IMR-90 (cell line): ENCODE measurements around the gene GMEB1. TPM values are rescaled to one million over a fixed set of nuclear protein-coding genes. Genes with fewer than 3 reads are reported as not detected.

Source experiments
- ATAC-seq: fragments of 200-7000 bp; cut with Tn5 transposase; 2 replicates; pipeline ENCODE4 v1.9.1; 2020; ENCODE audit warnings: low read depth, mild to moderate bottlenecking, moderate library complexity
- BruUV-seq: library from RNA; stranded (reverse); fragments of 400-500 nt; replicated peaks from 2 replicates; lab custom pipeline; 2021; lab: Mats Ljungman, UMichigan
- CTCF ChIA-PET: fragments of 300-600 bp; formaldehyde crosslinking; extraction: SDS; loops from one replicate; lab custom pipeline; 2021; ENCODE audit warnings: antibody characterized with exemption; lab: Yijun Ruan, JAX
- POLR2A ChIA-PET: fragments of 300-600 bp; sonication (Branson Sonifier 250); formaldehyde crosslinking; loops from one replicate; lab custom pipeline; 2022; ENCODE audit warnings: antibody characterized with exemption; ENCODE audit not compliant: unreplicated experiment; lab: Charles Lee
- DNase-seq: peaks from one replicate; pipeline ENCODE4 v3.0.0; 2013
- H2AFZ ChIP-seq: replicated peaks from 2 replicates; pipeline ENCODE3; 2013; ENCODE audit warnings: low read length, mild to moderate bottlenecking; ENCODE audit not compliant: poor library complexity
- H2AK5ac ChIP-seq: 2 replicates; pipeline ENCODE4 v1.6.1; 2013; ENCODE audit warnings: low read depth, low read length, inconsistent platforms
- H2AK9ac ChIP-seq: replicated peaks from 2 replicates; pipeline ENCODE3; 2013; ENCODE audit warnings: mild to moderate bottlenecking, low read depth, low read length, moderate library complexity; ENCODE audit not compliant: poor library complexity
- H2BK120ac ChIP-seq: 2 replicates; pipeline ENCODE4 v1.6.1; 2013; ENCODE audit warnings: low read depth, low read length, inconsistent platforms
- H2BK15ac ChIP-seq: 3 replicates; pipeline ENCODE4 v1.6.1; 2013; ENCODE audit warnings: low read depth, low read length, inconsistent platforms
- H2BK20ac ChIP-seq: 2 replicates; pipeline ENCODE4 v1.6.1; 2013; ENCODE audit warnings: low read depth, mild to moderate bottlenecking, inconsistent platforms, low read length, moderate library complexity
- H2BK5ac ChIP-seq: 2 replicates; pipeline ENCODE4 v1.6.1; 2013; ENCODE audit warnings: mild to moderate bottlenecking, low read depth, low read length, inconsistent platforms; ENCODE audit not compliant: poor library complexity, severe bottlenecking
- H3K14ac ChIP-seq: replicated peaks from 2 replicates; pipeline ENCODE4 v1.6.1; 2013; ENCODE audit warnings: low read depth, low read length, inconsistent platforms
- H3K18ac ChIP-seq: 2 replicates; pipeline ENCODE4 v1.6.1; 2013; ENCODE audit warnings: low read depth, low read length, control low read depth
- H3K23ac ChIP-seq: 2 replicates; pipeline ENCODE4 v1.6.1; 2013; ENCODE audit warnings: low read depth, low read length, inconsistent platforms
- H3K27ac ChIP-seq: 2 replicates; pipeline ENCODE4 v1.5.1; 2013; ENCODE audit warnings: mild to moderate bottlenecking, control low read depth, low read length; ENCODE audit not compliant: insufficient read depth
- H3K27me3 ChIP-seq: 2 replicates; pipeline ENCODE4 v1.6.1; 2013; ENCODE audit warnings: low read length; ENCODE audit not compliant: control insufficient read depth, insufficient read depth
- H3K36me3 ChIP-seq: 2 replicates; pipeline ENCODE4 v1.6.1; 2013; ENCODE audit warnings: low read length, mixed read lengths; ENCODE audit not compliant: control insufficient read depth, insufficient read depth
- H3K4ac ChIP-seq: 2 replicates; pipeline ENCODE4 v1.6.1; 2013; ENCODE audit warnings: low read depth, low read length, inconsistent platforms
- H3K4me1 ChIP-seq: 2 replicates; pipeline ENCODE4 v1.6.1; 2013; ENCODE audit warnings: low read length, mixed read lengths; ENCODE audit not compliant: control insufficient read depth, insufficient read depth
- H3K4me2 ChIP-seq: 2 replicates; pipeline ENCODE4 v1.6.1; 2013; ENCODE audit warnings: low read depth, mild to moderate bottlenecking, control low read depth, low read length, moderate library complexity
- H3K4me3 ChIP-seq: 2 replicates; pipeline ENCODE4 v1.5.1; 2013; ENCODE audit warnings: low read depth, mild to moderate bottlenecking, control low read depth, low read length, moderate library complexity; ENCODE audit not compliant: insufficient read depth
- H3K56ac ChIP-seq: 2 replicates; pipeline ENCODE4 v1.6.1; 2013; ENCODE audit warnings: low read length, inconsistent platforms; ENCODE audit not compliant: insufficient read depth; ENCODE audit errors: extremely low read depth
- H3K79me1 ChIP-seq, 2 experiments: 2 replicates each; pipeline ENCODE4 v1.6.1; 2013; ENCODE audit warnings: low read length in 2 of 2, inconsistent platforms in 1 of 2, low read depth in 1 of 2
- H3K9ac ChIP-seq: 2 replicates; pipeline ENCODE4 v1.6.1; 2013; ENCODE audit warnings: low read depth, low read length, control low read depth
- H3K9me1 ChIP-seq: 2 replicates; pipeline ENCODE4 v1.6.1; 2013; ENCODE audit warnings: low read length, inconsistent platforms; ENCODE audit not compliant: insufficient read depth
- H3K9me3 ChIP-seq: 2 replicates; pipeline ENCODE4 v1.6.1; 2013; ENCODE audit warnings: low read length; ENCODE audit not compliant: control insufficient read depth, insufficient read depth
- H4K20me1 ChIP-seq: 2 replicates; pipeline ENCODE4 v1.6.1; 2013; ENCODE audit warnings: low read length, inconsistent platforms; ENCODE audit not compliant: insufficient read depth
- H4K5ac ChIP-seq: 2 replicates; pipeline ENCODE4 v1.6.1; 2013; ENCODE audit warnings: mild to moderate bottlenecking, low read depth, low read length, control low read depth
- H4K8ac ChIP-seq, 2 experiments: 2 replicates each; pipeline ENCODE4 v1.6.1; 2013; ENCODE audit warnings: low read depth in 2 of 2, low read length in 2 of 2, control low read depth in 1 of 2, inconsistent platforms in 1 of 2
- H4K91ac ChIP-seq: 2 replicates; pipeline ENCODE4 v1.6.1; 2013; ENCODE audit warnings: low read depth, low read length, inconsistent platforms; ENCODE audit not compliant: insufficient read depth
- BHLHE40 ChIP-seq: fragments of 150-350 bp; IDR thresholded peaks from 2 replicates; pipeline ENCODE4 v1.6.1; 2016; ENCODE audit warnings: mild to moderate bottlenecking, low read depth, low read length
- CEBPB ChIP-seq: IDR thresholded peaks from 2 replicates; pipeline ENCODE4 v1.6.1; 2012; ENCODE audit warnings: low read depth, low read length, improper control_type of control experiment
- CTCF ChIP-seq: conservative IDR thresholded peaks from 2 replicates; pipeline ENCODE4 v1.5.1; 2012; ENCODE audit warnings: mild to moderate bottlenecking, low read depth, low read length, improper control_type of control experiment
- FOS ChIP-seq: fragments of 150-350 bp; IDR thresholded peaks from 2 replicates; pipeline ENCODE4 v1.6.1; 2016; ENCODE audit warnings: low read depth, low read length
- MAFK ChIP-seq: IDR thresholded peaks from 2 replicates; pipeline ENCODE4 v1.6.1; 2012; ENCODE audit warnings: low read depth, low read length, improper control_type of control experiment
- MAZ ChIP-seq: IDR thresholded peaks from 2 replicates; pipeline ENCODE4 v1.6.1; 2012; ENCODE audit warnings: low read depth, mild to moderate bottlenecking, low read length, improper control_type of control experiment, moderate library complexity, borderline replicate concordance
- MXI1 ChIP-seq: IDR thresholded peaks from 2 replicates; pipeline ENCODE4 v1.6.1; 2012; ENCODE audit warnings: low read depth, mild to moderate bottlenecking, low read length, moderate library complexity, borderline replicate concordance
- NFE2L2 ChIP-seq: fragments of 150-350 bp; IDR thresholded peaks from 2 replicates; pipeline ENCODE4 v1.6.1; 2016; ENCODE audit warnings: low read depth, mild to moderate bottlenecking, low read length
- POLR2A ChIP-seq: IDR thresholded peaks from 2 replicates; pipeline ENCODE4 v1.6.1; 2012; ENCODE audit warnings: mild to moderate bottlenecking, low read depth, low read length
- RAD21 ChIP-seq: IDR thresholded peaks from 2 replicates; pipeline ENCODE4 v1.6.1; 2012; ENCODE audit warnings: low read length, improper control_type of control experiment
- RCOR1 ChIP-seq: IDR thresholded peaks from 2 replicates; pipeline ENCODE4 v1.6.1; 2012; ENCODE audit warnings: mild to moderate bottlenecking, low read length, improper control_type of control experiment; ENCODE audit not compliant: insufficient replicate concordance
- RFX5 ChIP-seq: IDR thresholded peaks from 2 replicates; pipeline ENCODE4 v1.8.0; 2012; ENCODE audit warnings: low read depth, mild to moderate bottlenecking, low read length, moderate library complexity
- SMC3 ChIP-seq: fragments of 150-350 bp; IDR thresholded peaks from 2 replicates; pipeline ENCODE4 v1.6.1; 2016; ENCODE audit warnings: low read depth, mild to moderate bottlenecking, antibody characterized with exemption, low read length, moderate library complexity
- USF2 ChIP-seq: fragments of 150-350 bp; IDR thresholded peaks from 2 replicates; pipeline ENCODE4 v1.6.1; 2017; ENCODE audit warnings: mild to moderate bottlenecking, antibody characterized with exemption, low read length, low read depth
- WGBS, 2 experiments: methylation state at CpG; one replicate each; pipeline versions ENCODE4 v1.1.5 to v1.1.7; 2013; ENCODE audit warnings: missing lambda C conversion rate in 2 of 2; ENCODE audit not compliant: insufficient read length in 1 of 2; ENCODE audit errors: extremely low coverage in 2 of 2; 5-methylcytosine and 5-hydroxymethylcytosine counted together
- dilution Hi-C: fragments of 300-500 bp; cut with HindIII; formaldehyde crosslinking; loops from one replicate; pipeline ENCODE4 v1.14.3; 2018; ENCODE audit warnings: low sequenced_read_pairs; ENCODE audit not compliant: unreplicated experiment
- in situ Hi-C: fragments of 300-500 bp; cut with MboI; formaldehyde crosslinking; loops from 3 replicates; pipeline ENCODE4 v1.14.3; 2019; ENCODE audit warnings: low sequenced_read_pairs, inconsistent platforms, mixed read lengths
- intact Hi-C: fragments of 100-400 bp; cut with micrococcal nuclease; formaldehyde crosslinking; loops from 2 replicates; pipeline ENCODE4 v1.10.0; 2022
- polyA plus RNA-seq, 3 experiments: library from polyadenylated mRNA; depleted of rRNA; stranded (reverse); fragments of >200 nt; gene quantifications; 2 replicates each; pipeline ENCODE4 v1.2.3, GENCODE V29; 2012; ENCODE audit warnings: low replicate concordance in 1 of 3
- total RNA-seq: library from RNA; depleted of rRNA; stranded (reverse); fragments of >200 nt; gene quantifications from 2 replicates; pipeline ENCODE4 v1.2.3, GENCODE V29; 2012

The GMEB1 gene
- total and polyA plus RNA-seq, 2 of the 4 experiments (the other 2 are of a cell fraction) = 7.1 to 7.9 TPM

GRCh38 chr1:28761189-28761588 is 92.6 kb downstream of the GMEB1 start:
- BruUV-seq = no TSS peak
- H3K36me3 ChIP-seq = peaks cover 29% of the 10 kb centered on the region

More at GRCh38 chr1:28761189-28761588, 92.6 kb downstream of the GMEB1 start:
- H3K14ac ChIP-seq = no peak overlapping the region
- H3K4me1 ChIP-seq = peaks cover 7% of the 10 kb centered on the region
- H2BK5ac ChIP-seq = no peak overlapping the region
- no peak overlapping the region for H2BK20ac ChIP-seq
- no peaks in the 10 kb centered on the region for H3K9me3 ChIP-seq
- TF ChIP-seq CEBPB = no peak
- no peak for TF ChIP-seq SMC3
- no peak for TF ChIP-seq RAD21
- TF ChIP-seq MAFK = no peak
- TF ChIP-seq FOS = no peak
- TF ChIP-seq MXI1 = no peak
- TF ChIP-seq RCOR1 = no peak
- TF ChIP-seq BHLHE40 = no peak
- TF ChIP-seq RFX5 = no peak
- no peak for TF ChIP-seq POLR2A
- TF ChIP-seq USF2 = no peak
- no peak for TF ChIP-seq CTCF
- TF ChIP-seq NFE2L2 = no peak
- TF ChIP-seq MAZ = no peak
- no peak overlapping the region for H4K8ac ChIP-seq
- H2AK5ac ChIP-seq = no peak overlapping the region
- ATAC-seq (no peak), DNase-seq (no peak)
- no peak overlapping the region for H3K23ac ChIP-seq
- H3K4ac ChIP-seq = no peak overlapping the region
- in situ Hi-C loops (no loop called here), dilution Hi-C loops (no loop called here), intact Hi-C loops (no loop called here)
- H2AFZ ChIP-seq = no peak overlapping the region
- H2BK120ac ChIP-seq = no peak overlapping the region
- H3K56ac ChIP-seq = no peak overlapping the region
- H3K27ac ChIP-seq = no peak overlapping the region
- POLR2A ChIA-PET = no interaction called here
- no peak overlapping the region for H4K91ac ChIP-seq
- H4K5ac ChIP-seq = no peak overlapping the region
- peaks cover 86% of the 10 kb centered on the region for H4K20me1 ChIP-seq
- no peak overlapping the region for H2BK15ac ChIP-seq
- H3K18ac ChIP-seq = no peak overlapping the region
- no peak overlapping the region for H3K9ac ChIP-seq
- CTCF ChIA-PET = no interaction called here
- H3K9me1 ChIP-seq = peaks cover 11% of the 10 kb centered on the region
- no peaks in the 10 kb centered on the region for H3K27me3 ChIP-seq
- no peak overlapping the region for H2AK9ac ChIP-seq
- WGBS, 2 experiments = 60% methylated on average over 1 of the region's 5 CpGs; no CpG with 5 or more reads in 1 of the 2 experiments
- H3K4me3 ChIP-seq = no peak overlapping the region
- H3K79me1 ChIP-seq = peaks cover 6 to 60% of the 10 kb centered on the region in 2 experiments
- no peak overlapping the region for H3K4me2 ChIP-seq
